NOMO-1 treated with DMSO at 0.1 percent for 48 hours (cell line): ENCODE data around the gene CCDC195.

Experiments
- DNase-seq: peaks from one replicate; lab custom pipeline; 2025; ENCODE audit not compliant: unreplicated experiment; lab: John Stamatoyannopoulos, UW

CCDC195 gene, protein sequence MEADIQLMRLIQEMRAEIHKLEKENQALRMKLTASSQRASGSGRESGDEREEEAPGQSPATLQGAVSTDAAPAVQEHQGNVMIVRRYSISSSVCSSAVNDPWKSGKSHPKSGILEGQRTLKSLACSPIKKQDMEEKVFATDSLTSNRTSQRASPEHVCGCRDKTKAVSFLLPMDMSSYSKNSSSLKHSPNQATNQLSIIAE

GRCh38 chr2:224716201-224716600 lies at the start of gene CCDC195:
CCDC195 (minus strand) TSS chr2:224716365; CDS start chr2:224716365, 0 bp downstream.
- no peak for DNase-seq

DNA sequence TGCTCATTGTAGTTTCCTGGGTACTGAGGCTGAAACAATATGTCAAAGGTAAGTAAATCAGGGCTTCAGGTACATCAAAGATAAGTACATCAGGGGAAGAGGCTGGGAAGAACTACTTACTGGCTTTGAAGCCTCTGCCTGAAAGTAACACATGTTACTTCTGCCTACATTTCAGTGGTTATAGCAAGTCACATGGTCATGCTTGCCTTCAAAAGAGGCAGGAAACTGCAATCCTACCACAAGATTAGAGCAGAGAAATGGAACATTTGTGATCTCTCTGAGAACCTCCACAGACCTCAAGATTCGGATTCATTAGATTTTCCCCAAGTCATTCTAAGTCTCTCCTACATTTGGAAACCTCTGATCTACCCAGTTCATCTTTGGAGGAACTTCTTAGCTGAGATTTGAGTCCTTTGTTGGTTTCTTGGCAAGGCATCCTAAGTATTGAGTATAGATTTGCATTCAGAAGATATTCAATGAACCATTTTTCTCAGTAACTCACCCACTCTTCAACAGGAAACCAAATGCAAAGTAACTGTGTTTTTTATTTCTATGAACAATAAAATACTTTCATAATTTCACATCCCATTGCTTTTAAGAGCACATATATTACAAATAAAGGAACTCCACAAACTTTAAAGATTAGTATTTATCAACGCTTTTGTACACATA lies 48.5 kb upstream of the CCDC195 start:
- no peak for DNase-seq

DNA sequence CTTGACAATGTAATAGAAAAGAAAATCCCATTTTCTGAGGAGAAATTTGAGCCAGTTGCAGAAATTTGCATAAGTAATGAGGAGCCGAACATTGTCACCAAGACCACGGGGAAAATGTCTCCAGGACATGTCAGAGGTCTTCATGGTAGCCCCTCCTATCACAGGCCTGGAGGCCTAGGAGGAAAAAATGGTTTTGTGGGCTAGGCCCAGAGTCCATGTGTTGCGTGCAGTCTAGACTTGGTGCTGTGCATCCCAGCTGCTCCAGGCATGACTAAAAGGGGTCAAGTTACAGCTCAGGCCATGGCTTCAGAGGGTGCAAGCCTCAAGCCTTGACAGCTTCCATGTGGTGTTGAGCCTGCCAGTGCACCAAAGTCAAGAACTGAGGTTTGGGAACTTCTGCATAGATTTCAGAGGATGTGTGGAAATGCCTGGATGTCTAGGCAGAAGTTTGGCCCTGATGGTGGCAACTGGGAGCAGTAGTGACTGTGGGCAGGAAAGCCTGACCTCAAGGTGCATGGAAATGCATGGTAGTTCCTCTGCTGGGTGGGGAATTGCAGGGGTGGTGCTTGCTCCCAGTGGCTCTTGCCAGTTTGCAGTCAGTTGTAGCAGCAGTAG lies 41.9 kb upstream of the CCDC195 start:
- DNase-seq = no peak

GRCh38 chr2:224753743-224754540 lies 37.8 kb upstream of the CCDC195 start:
- no peak for DNase-seq

- DNase-seq = peak; percentile 25
Measured at GRCh38 chr2:224751996-224752698, 36.0 kb upstream of the CCDC195 start.

GRCh38 chr2:224749136-224749535 lies 33.0 kb upstream of the CCDC195 start:
- no peak for DNase-seq

DNA sequence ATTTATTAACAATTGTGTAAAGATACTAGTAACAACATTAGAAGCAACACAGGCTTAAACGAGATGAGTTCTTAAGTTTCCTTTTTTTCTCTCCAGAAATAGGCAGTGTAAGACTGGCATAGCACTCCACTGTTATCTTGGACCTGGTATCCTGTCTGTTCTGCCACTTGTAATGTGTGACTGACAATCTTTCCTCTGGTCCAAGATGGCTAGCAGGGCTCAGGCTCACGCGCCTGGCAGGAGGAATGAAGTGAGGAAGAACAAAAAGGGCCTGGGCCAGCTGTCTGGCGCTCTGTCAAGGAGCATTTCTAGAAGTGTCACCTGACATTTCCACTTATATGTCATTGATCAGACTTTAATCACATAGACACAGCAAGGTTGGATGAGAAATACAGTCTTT lies 31.6 kb upstream of the CCDC195 start:
- no peak for DNase-seq

- DNase-seq = no peak
Measured at GRCh38 chr2:224736227-224736626, 20.1 kb upstream of the CCDC195 start.

DNA sequence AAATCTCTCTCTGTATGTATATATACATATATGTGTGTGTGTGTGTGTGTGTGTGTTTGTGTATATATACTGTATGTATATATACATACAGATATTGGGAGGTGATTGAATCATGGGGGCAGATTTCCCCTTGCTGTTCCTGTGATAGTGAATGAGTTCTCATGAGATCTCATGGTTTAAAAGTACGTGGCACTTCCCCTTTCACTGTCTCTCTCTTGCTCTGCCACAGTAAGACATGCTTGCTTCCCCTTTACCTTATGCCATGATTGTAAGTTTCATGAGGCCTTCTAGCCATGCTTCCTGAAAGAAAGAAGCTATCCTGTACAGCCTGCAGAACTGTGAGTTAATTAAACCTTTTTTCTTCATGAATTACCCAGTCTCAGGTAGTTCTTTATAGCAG lies 18.8 kb upstream of the CCDC195 start:
- no peak for DNase-seq

DNA sequence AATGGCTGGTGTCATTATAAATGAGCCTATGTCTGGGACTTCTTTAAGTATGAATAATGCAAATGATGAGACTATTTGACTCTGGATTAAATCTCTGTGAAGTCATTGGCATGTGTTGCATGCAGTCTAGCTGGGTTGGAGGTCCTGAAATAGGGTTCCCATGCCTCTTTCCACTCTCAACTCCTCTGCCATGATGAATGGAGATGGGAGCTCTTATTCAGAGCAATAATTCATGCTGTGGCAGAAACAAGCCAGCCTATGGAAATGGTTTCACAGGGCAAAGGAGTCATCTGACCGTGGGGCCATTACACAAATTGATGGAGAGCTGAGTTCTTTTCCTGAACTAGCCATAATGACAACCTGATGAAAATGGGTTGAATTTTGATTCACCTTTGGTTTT lies 15.5 kb upstream of the CCDC195 start:
- no peak for DNase-seq

DNA sequence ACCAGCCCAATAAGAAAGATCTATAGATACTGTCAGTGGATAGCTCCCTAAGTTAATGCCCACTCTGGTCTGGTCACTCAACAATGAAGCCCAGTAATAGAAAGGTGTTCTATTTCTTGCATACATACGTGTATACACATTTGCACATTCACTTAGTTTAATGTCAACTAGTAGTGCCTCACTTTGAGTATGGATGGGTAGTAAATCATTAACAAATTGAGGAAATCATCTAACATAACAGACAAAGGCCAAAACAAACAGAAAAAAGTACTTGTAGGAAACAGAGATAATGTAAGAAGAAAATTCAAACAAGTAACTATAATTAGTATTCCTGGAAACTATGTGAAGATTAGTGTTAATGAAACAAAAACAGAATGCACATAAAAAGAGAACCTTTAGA lies 13.3 kb upstream of the CCDC195 start:
- DNase-seq = no peak

- DNase-seq = no peak
Measured at GRCh38 chr2:224724331-224724730, 8.2 kb upstream of the CCDC195 start.

- DNase-seq = peak; percentile 58
Measured at GRCh38 chr2:224723586-224724217, 7.5 kb upstream of the CCDC195 start.

- DNase-seq = no peak
Measured at GRCh38 chr2:224722770-224723169, 6.6 kb upstream of the CCDC195 start.

- no peak for DNase-seq
Measured at GRCh38 chr2:224722250-224722649, 6.1 kb upstream of the CCDC195 start.

DNA sequence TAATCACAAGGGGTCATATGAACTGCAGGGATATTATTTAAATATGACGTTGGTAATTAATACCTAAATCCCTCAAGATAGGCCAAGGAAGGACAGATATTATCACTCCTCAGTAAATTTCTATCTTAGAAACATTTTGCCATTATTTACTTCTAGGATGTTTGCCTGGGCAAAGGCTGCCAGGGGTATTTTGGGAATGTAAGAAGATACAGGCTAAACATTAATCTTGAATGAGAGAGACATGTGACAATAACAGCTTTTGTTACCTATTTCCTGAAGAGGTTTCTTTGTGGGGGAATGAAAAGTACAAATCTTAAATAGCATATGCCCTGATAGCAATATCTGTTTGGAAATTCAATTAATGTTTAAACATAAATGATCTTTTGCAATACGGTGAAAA lies 756 bp upstream of the CCDC195 start:
- DNase-seq = no peak

DNA sequence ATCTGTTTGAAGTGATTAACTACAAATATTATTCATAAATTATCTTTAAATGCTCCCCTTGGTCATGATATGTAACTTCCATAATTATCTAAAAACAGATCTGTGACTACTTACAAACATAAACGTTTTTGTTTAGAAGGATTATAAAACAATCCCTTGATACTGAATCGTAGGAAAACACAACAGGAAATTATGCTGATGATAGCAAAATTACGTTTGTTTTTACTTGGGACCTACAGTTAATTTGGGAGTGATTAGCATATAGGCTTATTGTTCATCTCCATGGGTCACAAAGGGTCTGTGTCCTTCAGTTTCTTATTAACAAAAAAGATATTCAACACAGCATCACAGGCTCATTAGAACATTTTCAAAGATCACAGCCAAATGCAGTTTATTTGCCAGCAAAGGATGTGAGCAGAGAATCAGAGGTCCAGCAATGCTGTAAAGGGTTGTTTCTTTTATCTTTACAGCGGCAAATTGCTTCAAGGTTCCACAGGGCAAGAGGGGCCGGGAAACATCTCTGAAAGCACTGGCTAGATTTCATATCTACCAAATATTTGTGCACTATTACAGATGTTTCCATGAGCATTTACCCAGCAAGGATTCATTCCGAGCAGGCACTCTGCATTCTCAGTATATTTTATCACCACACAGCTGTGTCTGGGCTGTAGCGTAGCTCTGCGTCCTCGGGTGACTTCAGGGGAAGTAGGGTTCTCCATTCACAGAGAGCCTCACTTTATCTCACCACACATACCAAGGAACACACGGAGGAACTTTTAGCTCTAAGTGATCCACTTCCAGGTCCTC lies 4.1 kb downstream of the CCDC195 start:
- DNase-seq = no peak

DNA sequence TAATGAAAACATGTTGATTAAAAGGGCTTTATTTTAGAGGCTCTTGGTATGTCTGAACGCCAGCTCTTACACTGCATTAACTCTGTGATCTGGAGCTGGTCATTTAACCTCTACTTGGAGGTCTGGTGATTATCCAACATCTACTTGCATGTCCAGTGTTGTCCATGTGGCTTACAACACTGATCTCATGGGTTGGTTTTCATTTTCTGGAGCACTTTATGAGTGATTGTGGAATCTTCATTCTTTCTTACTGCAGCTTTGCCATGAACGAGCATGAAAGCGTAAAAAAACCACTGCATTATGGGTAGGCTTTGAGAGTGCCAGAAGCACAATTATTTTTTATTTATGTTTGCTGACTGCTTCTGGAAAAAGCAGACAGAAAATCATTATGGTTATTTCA lies 4.8 kb downstream of the CCDC195 start:
- DNase-seq = no peak

- DNase-seq = no peak
Measured at GRCh38 chr2:224709301-224709700, 6.9 kb downstream of the CCDC195 start.

DNA sequence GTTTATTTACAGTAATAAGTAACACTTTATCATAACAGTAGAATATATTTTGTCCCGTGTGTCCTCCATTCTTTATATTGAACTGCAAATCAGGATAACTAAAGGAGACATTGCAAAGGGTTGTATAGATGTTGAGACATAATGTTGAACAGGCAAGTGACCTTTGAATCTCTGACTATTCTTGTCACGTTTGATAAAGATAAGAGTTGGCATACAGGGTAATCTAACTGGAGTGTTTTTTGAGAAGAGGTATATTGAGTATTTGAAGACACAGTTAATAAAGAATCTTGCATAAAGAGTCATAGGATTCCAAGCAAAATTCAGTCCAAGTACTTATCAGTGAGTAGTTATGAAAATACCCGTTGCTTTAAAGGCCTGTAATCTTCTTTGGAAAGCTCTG lies 21.7 kb downstream of the CCDC195 start:
- DNase-seq = no peak
